Head of caudate nucleus (tissue), 42 donors: ENCODE data around the gene SIRPB1.
A peak's percentile ranks its signal among the peaks of the same experiment; 100 is the strongest.
"Not testable (repeated sequence)": the region's sequence is repeated elsewhere in the genome, so short reads cannot be mapped to it uniquely, and the experiment has no call there.

Experiments
- DNase-seq, 42 donors: peaks; one replicate each; pipeline versions ENCODE4 v3.0.0 to v3.0.0-alpha.2; 2020 to 2021; ENCODE audit warnings: mixed read lengths in 7 of 42
- intact Hi-C: fragments of 100-400 bp; cut with DNase I; formaldehyde crosslinking; loops from one replicate; pipeline ENCODE4 v1.15.0; 2022

The SIRPB1 gene

GRCh38 chr20:1618954-1619540 is 762 bp downstream of the SIRPB1 start:
- intact Hi-C loops = no loop called here
- DNase-seq = no peak

DNA sequence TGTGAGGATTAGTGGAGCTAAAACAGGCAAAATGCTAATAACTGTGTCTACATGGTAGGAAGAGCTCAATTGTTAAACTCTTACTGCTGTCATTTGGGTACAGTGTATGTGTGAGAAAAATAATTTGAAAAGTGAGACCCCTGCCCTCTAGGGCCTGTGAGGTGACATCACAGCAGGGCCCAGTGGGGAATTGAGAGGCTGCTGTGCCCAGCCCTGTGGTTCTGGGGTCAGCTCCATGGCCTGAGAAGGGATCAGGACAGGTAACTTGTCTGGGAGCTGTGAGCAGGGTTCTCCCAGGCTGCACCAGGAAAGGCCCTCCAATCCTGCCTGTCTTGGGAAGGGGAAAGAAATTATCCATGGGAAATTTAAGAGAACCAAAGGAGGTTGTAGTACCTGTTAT is 1.3 kb downstream of the SIRPB1 start:
- DNase-seq = no peak

GRCh38 chr20:1616858-1617434 is 2.9 kb downstream of the SIRPB1 start:
- intact Hi-C loops = no loop called here
- no peak for DNase-seq

More for the DNA sequence above, 1.3 kb downstream of the SIRPB1 start:
- intact Hi-C loops = no loop called here

DNA sequence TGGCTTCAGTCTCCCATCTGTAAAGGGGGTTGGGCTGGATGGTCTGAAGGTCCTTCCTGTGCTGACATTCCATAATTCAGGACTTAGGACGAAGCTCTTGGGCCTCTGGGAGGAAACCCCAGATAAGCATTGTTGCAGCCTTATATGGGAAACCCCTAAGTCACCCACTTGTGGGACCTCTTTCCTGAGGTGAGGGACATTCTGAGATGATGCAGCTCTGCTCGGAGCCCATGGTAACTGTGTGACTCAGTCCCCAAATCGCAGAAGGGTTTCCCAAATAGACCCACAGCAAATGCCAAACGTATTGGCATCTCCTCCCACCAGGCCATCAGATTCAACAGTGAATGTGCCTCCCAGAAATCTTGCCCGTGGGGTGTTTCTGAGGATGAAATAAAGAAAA is 9.4 kb downstream of the SIRPB1 start:
- DNase-seq, intact Hi-C loops: not testable (repeated sequence)

- DNase-seq, intact Hi-C loops: not testable (repeated sequence)
Measured at GRCh38 chr20:1608678-1609347, 11.0 kb downstream of the SIRPB1 start.

- intact Hi-C loops = no loop called here
- no peak for DNase-seq
Measured at GRCh38 chr20:1600736-1601135, 19.1 kb downstream of the SIRPB1 start.

GRCh38 chr20:1595333-1595732 is 24.5 kb downstream of the SIRPB1 start:
- intact Hi-C loops = no loop called here
- peak in 2 of 42 donors; percentile 14 to 21 for DNase-seq

DNA sequence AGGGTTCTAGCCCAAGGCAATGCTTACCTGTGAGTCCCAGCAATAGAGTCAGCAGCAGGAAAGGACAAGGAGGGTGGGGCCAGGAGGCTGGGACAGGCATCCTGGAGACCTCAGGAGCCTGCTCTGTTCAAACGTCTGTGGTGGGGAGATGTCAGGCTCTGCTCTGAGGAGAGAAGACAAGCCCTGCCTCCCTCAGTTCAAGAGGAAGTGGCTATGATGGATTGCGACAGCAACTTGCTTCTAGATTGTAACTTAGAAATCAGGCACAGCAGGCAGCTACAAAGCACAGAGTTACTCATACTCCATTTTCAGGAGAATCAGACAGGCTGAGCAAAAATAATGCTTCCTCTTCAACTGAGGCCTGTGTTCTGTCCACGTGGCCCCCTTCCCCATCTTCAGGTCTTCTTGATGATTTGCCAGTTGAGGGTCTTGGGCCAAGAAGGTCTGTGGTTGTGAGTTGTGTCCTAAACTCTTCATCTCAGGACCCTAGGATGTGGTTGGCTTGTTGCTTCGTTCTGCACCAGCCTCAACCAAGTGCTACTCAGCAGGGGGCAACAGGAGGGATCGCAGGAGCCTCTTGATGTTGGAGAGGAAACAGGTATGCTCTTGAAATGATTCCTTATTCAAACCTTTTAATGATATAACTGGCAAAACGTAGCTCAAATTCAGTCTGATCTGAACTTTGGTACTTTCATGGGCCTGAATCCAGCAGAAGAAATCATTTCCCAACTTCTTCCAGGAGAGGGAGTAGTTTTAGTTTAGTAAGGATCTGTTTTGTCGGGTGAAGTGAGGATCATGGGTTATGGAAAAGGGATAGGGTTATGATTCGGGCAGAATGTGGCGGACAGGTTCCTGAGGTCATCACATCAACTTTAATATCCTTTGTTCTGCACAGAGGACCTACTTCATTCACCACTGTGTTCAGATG is 31.0 kb downstream of the SIRPB1 start:
- DNase-seq = peak in 7 of 42 donors; percentile 8 to 27 (median 17)

DNA sequence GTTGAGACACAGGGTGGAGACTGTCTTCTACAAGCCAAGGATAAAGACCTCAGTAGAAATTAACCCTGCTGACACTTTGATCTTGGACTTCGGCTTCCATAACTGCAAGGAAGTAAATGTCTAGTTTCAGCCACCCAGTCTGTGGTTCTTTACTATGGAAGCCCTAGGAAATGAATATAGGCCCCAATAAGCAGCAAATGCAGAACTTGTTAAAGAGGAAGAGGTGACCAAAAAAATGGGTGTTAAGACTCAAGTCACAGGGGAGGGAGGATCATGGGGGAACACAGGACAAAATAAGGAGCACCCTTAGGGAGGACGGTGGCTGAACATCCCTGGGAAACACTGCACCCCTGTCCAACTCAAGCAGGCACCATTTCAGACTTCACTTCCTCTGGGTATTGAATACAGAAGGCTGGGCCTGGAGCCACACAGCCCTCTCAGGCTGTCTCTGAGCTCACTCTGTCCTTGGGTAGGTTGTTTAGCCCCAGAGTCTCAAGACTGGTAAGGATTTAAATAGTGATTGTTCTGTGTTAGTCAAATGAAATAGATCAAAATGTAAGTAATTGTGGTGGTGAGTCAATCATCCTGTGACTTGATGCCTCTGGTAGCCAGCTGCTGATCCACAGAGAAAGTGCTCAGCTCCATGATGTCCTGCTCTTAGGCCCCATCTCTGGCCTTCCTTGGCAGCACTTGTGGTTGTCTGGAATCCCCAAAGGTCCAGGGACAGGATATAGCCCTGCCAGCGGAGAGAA is 31.9 kb downstream of the SIRPB1 start:
- no peak for DNase-seq
- intact Hi-C loops = no loop called here

More for the DNA sequence above, 31.0 kb downstream of the SIRPB1 start:
- intact Hi-C loops = no loop called here

DNA sequence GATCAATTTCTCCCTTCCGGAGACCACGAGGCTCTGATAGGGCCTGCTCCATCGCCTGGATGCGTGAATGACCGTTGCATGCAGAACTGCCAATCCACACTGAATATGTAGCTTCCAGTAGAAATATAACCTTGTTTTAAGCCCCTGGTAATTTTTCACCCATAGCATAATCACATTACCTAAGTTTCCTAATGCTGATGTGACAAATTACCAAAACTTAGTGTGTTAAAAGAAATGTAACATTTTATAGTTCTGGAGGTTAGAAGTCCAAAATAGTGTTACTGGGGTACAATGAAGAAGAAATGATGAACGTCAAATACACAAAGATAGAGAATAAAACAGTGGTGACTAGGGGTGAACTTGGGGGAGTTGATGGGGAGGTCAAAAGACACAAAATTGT is 40.3 kb downstream of the SIRPB1 start:
- no peak for DNase-seq
- intact Hi-C loops = no loop called here

DNA sequence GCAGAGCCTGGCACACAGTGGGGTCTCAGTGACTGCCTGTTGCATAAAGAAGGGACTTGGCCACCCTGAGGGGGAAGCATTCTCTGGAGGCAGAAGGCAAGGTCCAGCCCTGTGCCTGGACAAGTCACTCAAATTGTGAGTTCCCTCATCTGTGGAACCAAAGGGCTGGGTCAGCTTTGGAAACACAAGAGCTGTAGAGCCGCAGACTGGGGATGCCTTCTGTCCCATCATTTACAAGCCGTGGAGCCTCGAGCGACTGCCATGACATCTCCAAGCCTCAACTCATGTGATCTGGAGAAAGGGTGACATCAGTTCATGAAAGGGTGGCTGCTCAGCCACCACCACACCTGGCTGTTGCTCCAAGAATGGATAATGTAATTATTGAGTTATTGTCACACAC is 41.9 kb downstream of the SIRPB1 start:
- DNase-seq = peak in 1 of 42 donors; percentile 22
- intact Hi-C loops = no loop called here

DNA sequence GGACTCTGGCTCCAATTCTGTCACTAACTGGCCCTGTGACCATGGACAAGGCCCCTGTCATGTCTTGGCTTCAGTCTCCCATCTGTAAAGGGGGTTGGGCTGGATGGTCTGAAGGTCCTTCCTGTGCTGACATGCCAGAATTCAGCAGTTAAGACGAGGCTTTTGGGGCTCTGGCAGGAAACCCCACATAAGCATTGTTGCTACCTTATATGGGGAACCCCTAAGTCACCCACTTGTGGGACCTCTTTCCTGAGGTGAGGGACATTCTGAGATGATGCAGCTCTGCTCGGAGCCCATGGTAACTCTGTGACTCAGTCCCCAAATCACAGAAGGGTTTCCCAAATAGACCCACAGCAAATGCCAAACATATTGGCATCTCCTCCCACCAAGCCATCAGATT is 42.5 kb downstream of the SIRPB1 start:
- peak in 1 of 42 donors; percentile 10 for DNase-seq
- intact Hi-C loops = not testable (repeated sequence)

DNA sequence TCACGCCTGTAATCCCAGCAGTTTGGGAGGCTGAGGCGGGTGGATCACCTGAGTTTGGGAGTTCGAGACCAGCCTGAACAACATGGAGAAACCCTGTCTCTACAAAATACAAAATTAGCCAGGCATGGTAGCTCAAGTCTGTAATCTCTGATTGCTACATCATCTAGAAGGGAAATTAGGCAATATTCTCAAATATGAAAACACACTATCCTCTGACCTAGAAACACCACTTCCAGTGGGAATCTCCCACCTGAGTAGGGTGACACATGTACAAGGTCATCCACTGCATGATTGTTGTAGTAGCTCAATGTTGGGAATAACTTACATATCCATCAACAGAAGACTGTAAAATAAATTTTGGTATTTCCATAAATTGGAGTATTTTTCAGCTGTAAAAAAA is 43.2 kb downstream of the SIRPB1 start:
- peak in 1 of 42 donors; percentile 22 for DNase-seq
- intact Hi-C loops = no loop called here

DNA sequence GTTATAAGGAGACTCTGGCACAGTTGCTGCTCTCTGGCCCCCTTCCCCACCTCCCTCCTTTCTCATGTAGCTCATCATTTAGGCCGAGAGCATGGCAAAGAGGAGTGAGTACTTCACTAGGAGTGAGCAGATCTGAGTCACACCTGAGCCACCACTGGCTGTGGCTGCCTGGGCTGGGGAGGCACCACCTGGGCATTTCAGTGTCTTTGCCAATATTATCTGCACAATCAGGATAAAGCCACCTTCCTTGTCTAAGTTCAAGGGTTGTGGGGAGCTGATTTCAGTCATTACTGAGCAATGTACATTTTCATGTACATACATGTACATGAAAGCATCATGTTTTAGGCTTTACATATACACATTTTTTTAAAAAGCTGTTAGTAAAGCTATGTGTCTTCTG is 43.8 kb downstream of the SIRPB1 start:
- DNase-seq, intact Hi-C loops: not testable (repeated sequence)

DNA sequence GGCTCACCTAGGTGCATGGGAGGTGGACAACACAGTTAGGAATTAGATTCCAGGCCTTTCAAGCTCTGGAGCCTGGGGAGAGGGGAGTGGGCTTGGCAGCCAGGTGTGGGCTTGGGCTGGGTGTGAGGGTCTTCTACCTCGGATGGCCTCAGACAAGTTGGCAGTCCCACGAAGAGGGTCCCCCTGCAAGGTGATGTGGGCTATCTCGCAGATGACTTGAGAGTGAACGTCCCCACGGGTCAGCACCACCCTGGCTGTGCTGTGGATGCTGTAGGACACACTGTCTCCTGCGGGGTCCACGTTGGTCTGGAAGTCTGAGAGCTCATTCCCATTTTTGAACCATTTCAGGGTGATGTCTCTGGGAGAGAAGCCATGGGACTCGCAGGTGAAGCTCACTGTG is 48.2 kb downstream of the SIRPB1 start:
- intact Hi-C loops = not testable (repeated sequence)
- DNase-seq = peak in 1 of 42 donors; percentile 16
